Stimulated activated CD4-positive, alpha-beta T cell treated with anti-CD3 and anti-CD28 coated beads, Interleukin-1b, Interleukin-23, amount 100 ng/mL, for 24 hours (primary cell): Measurements from ENCODE around the gene IFIT1.
"Not testable (repeated sequence)": the region's sequence is repeated elsewhere in the genome, so short reads cannot be mapped to it uniquely, and the experiment has no call there.

ENCODE experiments used
- DNase-seq, 4 experiments: peaks; one replicate each; pipeline ENCODE4 v3.0.0-alpha.2; 2020; ENCODE audit warnings: low read depth in 4 of 4, low spot score in 1 of 4

The IFIT1 gene

DNA sequence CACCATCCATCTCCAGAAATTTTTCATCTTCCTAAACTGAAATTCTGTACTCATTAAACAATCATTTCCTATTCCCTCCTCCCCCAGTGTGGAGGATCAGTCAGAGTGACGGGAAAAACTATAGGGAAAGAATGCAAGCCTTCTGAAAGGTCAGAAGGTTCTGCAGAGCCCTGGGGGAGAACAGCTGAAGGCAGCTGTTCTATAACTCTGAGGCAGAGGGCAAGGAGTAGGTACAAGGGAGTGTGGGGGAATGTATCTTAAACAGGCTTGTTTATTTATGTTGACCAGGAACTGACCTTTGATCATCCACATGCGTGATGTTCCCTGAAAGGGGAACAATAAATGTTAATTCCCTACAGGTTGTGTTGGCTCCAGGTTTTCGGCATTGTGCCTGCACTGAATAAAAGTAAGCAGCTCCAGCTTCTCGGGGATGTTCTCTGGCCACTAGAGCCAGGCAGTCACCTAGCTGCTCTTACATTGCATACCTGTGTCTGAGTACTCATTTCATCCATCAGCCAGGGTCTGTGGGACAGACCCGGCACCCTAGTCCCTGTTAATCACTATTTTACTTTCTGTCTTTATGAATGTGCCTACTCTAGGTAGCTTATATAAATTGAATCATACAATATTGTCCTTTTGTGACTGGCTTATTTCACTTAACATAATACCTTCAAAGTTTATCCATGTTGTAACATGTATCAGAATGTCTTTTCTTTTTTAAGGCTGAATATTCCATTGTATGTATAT is 5.8 kb downstream of the IFIT1 start:
- no peak for DNase-seq

DNA sequence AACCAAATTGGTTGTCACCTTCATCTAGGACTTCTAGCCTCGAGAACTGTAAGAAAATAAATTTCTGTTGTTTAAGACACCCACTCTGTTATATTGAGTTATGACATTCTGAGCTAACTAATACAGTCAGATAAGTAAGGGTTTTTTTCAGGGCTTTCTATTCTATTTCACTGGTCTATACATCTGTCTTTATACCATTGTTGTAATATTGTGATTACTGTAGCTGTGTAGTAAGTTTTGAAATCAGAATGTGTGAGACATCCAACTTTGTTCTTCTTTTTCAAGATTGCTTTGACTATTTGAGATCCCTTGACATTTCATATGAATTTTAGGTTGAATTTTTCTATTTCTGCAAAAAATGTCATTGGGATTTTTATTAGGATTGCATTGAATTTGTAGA is 7.5 kb downstream of the IFIT1 start:
- DNase-seq = no peak

DNA sequence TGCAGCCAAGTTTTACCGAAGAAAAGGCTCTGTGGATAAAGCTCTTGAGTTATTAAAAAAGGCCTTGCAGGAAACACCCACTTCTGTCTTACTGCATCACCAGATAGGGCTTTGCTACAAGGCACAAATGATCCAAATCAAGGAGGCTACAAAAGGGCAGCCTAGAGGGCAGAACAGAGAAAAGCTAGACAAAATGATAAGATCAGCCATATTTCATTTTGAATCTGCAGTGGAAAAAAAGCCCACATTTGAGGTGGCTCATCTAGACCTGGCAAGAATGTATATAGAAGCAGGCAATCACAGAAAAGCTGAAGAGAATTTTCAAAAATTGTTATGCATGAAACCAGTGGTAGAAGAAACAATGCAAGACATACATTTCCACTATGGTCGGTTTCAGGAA is 10.6 kb downstream of the IFIT1 start:
- DNase-seq = no peak

DNA sequence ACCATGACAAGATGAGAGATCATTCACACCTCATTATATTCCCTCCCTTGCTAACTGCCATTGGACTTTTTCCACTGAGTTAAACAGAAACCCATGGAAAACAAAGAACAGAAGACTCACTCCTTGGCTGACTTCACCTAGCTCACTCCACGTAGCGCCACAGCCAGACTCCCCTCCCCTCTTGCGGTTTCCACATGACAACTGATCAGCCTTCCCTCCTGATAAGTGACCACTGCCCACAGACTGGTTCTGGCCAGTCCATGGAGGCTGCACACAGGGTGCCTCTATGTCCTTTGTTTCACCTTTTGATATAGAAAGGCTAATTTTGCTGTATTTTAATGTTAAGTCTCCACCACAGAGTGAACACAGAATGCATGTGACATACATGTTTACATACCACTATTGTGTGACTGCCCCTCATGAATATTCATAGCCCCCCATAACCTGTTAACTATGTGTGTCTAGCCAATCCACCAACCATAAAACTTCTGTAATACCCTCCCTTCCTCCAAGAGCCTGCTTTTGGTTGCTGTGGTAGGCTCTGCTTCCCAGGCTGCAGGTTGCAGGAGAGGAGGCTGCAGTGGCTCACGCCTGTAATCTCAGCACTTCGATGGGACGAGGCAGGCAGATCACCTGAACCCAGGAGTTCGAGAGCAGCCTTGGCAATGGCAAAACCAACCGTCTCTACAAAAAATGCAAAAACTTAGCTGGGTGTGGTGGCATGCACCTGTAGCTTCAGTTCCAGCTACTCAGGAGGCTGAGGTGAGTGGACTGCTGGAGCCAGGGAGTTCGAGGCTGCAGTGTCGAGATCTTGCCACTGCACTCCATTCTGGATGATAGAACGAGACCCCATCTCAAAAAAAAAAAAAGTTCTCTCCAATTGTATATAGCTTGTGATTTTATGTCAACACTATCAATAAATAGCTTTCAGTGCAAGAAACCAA is 12.0 kb downstream of the IFIT1 start:
- no peak for DNase-seq

DNA sequence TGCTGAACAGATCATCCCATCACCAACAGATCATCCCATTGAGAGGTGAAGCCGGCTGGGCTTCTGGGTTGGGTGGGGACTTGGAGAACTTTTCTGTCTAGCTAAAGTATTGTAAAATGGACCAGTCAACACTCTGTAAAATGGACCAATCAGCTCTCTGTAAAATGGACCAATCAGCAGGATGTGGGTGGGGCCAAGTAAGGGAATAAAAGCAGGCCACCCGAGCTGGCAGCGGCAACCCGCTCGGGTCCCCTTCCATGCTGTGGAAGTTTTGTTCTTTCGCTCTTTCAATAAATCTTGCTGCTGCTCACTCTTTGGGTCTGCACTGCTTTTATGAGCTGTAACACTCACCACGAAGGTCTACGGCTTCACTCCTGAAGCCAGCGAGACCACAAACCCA is 13.8 kb downstream of the IFIT1 start:
- not testable (repeated sequence) for DNase-seq

DNA sequence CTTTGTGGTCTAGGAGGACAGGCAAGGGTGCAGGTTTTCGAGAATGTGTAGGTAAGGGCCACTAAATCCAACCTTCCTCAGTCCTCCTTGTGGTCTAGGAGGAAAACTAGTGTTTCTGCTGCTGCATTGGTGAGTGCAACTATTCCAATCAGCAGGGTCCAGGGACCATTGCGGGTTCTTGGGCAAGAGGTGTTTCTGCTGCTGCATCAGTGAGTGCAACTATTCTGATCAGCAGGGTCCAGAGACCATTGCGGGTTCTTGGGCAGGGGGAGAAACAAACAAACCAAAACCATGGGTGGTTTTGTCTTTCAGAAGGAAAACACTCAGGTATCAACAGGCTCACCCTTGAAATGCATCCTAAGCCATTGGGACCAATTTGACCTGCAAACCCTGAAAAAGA is 15.4 kb downstream of the IFIT1 start:
- DNase-seq = not testable (repeated sequence)

DNA sequence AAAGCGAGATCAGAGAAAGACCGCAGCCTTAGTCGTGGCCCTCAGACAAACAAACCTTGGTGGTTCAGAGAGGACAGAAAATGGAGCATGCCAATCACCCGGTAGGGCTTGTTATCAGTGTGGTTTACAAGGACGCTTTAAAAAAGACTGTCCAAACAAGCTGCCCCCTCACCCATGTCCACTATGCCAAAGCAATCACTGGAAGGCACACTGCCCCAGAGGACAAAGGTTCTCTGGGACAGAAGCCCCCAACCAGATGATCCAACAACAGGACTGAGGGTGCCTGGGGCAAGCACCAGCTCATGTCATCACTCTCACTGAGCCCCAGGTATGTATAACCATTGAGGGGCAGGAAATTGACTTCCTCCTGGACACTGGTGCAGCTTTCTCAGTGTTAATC is 16.9 kb downstream of the IFIT1 start:
- not testable (repeated sequence) for DNase-seq

DNA sequence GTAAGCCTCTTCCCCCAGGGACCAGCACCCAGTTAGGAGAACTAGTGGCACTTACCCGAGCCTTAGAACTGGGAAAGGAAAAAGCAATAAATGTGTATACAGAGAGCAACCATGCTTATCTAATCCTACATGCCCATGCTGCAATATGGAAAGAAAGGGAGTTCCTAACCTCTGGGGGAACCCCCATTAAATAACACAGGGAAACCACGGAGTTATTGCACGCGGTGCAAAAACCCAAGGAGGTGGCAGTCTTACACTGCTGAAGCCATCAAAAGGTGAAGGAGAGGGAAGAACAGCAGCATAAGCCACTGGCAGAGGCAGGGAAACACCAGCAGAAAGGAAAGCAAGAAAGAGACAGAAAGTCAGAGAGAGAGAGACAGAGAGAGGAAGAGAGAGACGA is 18.1 kb downstream of the IFIT1 start:
- DNase-seq = not testable (repeated sequence)

DNA sequence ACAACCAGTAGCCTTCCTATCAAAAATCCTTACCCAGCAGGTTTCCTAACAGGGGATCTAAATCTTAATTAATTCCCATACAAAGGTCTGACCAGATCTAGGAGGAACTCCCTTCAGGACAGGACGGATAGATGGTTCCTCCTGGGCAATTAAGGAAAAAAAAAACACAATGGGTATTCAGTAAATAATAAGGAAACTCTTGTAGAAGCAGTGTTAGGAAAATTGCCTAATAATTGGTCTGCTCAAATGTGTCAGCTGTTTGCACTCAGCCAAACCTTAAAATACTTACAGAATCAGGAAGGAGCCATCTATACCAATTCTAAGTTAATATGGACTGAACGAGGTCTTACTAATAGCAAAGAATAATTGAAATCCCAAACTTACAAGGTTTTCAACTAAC is 18.7 kb downstream of the IFIT1 start:
- not testable (repeated sequence) for DNase-seq

DNA sequence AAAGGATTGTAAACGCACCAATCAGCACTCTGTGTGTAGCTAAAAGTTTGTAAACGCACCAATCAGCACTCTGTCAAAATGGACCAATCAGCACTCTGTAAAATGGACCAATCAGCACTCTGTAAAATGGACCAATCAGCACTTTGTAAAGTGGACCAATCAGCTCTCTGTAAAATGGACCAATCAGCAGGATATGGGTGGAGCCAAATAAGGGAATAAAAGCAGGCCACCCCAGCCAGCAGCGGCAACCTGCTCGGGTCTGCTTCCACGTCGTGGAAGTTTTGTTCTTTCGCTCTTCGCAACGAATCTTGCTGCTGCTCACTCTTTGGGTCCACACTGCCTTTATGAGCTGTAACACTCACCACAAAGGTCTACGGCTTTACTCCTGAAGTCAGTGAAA is 19.9 kb downstream of the IFIT1 start:
- DNase-seq = not testable (repeated sequence)

DNA sequence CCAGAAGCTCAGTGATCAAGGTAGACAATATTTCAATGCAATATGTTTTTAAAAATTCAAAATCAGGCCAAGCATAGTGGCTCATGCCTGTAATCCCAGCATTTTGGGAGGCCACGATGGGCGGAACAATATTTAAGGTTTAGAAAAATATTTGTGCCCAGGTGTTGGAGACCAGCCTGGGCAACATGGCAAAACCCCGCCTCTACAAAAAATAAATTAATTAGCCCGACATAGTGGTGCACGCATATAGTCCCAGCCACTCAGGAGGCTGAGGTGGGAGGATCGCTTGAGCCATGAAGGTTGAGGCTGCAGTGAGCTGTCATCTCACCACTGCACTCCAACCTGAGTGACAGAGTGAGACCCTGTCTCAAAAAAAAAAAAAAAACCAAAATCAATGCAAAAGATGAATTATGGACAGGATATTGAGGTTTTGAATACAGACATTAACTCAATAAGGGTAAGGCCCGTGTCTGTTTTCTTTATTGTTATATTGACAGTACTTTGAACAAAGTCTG is 21.0 kb downstream of the IFIT1 start:
- no peak for DNase-seq

DNA sequence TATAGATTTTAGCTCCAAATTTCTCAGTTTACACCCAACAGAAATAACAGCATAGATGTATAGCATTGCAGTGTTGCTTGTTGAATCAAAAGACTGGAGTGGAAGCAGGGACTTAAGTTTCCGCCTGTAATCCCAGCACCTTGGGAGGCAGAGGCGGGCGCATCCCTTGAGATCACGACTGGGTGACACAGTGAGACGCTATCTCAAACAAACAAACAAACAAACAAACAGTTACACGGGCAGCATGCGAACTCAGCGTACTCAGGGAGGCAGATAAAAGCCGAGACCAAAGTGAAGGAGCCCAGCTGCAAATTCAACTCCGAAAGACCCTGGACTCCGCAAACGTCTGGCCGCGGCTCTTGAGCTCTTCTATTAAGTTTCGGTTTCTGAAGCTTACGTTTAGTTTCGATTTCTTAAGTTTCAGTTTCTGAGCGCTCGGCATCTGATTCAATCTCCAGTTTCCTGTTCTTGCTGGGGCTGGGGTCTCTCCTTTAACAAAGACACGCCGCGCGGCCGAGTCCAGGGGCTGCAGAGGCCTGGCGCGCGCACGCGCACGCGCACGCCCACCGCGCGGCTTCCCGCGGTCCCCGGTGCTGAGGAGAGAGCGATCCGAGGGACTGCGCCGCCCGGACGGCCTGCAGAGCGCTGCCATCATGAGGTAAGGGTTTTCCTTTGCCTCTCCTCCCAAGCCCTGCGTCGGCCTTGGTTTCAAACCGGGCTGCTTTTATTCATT is 21.9 kb downstream of the IFIT1 start, which contains the start of gene IFIT5:
TSS of gene IFIT5 (plus strand) at position 423 of the 733 bp plus-strand sequence. CDS start at position 654, 231 bp downstream.
- DNase-seq = peak; percentile 19 to 42 (median 28)

DNA sequence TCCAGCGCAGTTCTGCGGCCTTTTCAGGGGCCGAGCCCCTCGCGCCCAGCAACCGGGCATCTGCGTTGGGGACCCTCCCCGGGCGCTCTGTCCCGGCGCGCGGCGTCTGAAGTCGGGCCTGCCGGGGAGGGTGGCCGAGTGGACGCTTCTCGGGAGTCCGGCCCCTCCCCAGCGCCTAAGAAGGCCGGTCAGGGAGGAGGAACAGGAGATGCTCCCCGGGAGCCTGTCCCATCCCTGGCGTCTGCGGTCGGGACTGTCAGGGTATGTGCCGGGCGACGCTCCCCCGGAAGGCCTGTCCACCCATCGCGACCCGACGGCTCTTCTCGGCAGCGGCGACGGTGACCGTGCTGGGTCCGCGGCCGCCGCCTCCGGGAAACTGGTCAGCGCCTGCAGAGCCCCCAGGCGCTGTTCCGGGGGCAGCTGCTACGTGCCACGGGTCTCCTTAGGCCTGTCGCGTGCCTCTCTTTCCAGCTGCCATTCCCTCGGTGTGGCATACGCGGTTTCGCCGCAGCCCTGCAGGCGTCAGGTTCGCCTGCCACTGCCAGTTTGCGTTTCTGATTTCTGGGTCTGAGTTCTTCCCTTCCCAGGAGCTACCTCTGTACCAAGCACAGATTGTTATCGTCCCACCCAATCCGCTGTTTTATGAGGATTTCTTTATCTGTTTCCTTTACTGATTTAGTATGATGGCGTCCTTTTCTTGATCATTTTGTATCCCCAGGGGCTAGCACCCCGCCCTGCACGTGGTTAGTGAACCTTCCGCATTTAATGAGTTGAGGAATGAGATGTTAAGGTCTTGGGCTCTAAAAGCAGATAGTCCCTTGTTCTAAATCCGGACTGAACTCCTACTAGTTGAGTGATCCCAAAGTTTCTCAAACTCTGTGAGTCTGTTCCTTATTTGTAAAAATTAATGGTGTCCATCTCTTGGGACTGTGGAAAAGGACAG is 22.7 kb downstream of the IFIT1 start:
- peak in 2 of 4 experiments; percentile 5 to 14 for DNase-seq

DNA sequence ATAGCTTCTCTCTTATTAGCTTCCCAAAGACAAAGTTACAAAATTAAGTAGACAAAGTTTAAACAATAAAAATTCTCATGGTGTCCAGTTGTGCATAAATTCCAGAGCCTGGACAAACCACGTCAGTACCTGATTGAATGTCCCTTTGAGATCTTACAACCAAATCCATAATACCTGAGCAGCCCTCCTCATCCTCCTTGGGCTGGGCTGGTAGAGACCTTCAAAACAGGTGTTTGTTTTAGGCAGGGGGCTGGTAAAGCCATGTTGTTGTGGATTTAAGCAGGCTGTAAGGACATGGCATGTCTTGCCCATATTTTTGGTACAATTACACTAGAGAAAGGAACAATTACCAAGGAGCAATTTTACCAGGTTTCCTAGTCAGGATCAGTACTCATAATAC is 24.0 kb downstream of the IFIT1 start:
- no peak for DNase-seq

DNA sequence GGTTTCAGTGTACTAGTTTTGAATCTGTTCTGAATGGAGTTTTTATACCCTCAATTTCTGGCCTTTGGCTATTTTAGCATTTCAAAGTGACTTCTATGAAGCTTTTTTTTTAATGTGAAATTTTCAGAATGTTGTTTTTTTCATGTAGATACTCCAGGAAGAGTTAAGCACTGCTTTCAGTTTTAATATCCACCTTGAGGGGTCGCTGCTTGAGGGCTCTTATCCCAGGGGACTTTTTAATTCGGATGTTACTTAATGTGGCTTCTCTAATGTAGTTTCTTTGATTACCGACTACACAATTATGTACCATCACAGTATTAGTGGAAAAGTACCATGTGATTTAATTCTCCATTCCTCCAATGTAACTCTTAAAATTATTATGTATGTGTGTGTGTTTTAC is 27.1 kb downstream of the IFIT1 start:
- no peak for DNase-seq

DNA sequence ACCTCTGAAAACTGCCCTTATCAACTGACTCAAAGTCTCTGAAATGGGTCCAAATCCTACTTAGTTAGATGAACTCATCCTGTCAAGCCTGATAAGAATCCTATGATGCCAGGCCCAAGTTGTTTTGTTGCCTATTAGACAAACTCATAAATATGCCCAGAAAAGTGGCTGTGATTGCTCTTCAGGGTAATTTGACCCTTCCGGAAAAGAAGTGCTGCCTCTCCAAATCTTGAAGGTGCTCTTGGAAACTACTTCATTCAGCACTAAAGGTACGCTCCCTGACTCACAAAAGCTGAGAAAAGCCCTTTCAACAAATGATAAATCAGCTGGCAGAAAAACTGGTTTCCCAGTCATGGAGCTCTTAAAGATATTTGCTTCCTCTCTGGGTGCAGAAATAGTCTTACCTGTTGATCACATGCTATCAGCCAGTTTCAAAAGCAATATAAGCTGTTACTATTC is 28.6 kb downstream of the IFIT1 start:
- no peak for DNase-seq

DNA sequence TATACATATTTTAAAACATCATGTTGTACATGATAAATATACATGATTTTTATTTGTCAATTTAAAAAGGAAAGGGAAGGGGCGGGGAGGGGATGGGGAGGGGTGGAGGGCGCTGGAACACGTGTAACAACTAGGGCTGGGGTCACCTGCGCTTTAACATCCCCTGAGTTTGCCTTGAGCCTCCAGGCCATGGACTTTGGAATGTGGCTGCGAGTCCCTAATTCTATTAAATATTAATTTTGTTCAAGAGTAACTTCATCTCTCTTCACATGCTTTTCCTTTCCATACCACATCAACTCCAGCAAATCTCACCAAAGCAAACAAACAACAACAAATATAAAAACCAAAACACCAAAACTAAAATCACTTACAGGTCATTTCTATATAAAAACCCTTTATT is 32.6 kb downstream of the IFIT1 start:
- no peak for DNase-seq

DNA sequence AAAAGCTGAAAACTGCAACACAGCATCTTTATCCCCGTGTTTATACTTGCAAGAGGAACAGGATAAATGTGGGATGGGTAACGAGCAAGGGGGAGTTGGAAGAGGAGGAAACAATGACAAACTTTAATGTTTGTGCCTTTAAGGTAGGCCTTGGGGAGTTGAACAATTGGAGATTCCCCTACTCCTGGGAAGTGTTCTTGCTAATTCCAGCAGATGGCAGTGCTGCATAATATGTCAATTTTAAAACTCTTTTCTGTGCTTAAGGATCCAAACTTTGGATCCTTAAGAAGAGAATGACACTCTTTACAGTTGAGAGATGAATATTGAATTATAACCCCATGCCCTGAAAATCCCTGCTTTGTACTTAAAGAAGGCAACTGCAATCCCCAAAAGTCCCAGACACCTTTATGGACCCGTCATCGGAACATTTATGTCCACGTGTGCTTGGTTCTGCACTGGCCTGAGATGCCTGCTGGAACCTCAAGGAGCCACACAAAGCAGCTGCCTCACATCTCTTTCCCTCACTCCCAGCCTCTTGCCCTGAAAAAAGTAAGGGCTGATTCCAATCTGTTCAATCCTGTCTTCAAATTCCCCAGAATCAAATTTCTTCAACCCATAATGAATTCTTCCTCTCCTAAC is 33.9 kb downstream of the IFIT1 start:
- no peak for DNase-seq

DNA sequence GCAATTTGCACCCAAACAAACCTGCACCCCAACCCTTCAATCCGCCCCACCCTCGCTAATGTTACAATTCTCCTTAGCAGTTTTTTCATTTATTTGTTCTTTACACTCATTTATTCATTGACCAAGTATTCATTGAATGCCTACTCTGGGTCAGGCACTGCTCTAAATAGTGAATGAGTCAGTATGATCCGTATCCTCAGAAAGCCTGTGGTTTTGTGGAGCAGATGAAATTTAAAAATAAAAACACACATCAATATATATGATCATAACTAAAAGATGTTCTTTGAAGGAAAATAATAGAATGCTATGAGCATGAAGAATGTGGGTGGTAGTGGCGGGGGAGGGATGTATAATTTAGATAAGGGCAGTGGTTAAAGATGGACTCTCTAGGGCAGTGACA is 35.2 kb downstream of the IFIT1 start:
- no peak for DNase-seq

DNA sequence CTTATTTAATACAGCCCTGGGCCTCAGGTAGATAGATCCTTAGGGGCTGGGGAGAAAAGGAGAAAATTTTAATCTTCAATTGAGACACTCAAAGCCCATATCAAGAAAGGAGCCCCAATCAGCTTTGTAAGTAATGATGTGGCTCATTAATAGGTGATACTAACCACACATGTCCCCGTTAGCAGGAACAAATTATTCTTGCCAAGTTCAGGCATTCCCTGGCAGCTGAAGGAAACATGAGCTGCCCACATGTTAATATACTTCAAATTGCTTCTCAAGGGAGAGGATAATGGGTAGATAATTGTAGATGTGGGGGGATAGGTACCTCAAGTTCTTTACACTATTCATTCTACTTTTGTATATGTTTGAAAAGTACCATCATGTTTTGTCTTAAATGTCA is 36.5 kb downstream of the IFIT1 start:
- DNase-seq = no peak
